GM21515 (cell line): ENCODE measurements around the gene OR10H1.
"Not testable (repeated sequence)": the region's sequence is repeated elsewhere in the genome, so short reads cannot be mapped to it uniquely, and the experiment has no call there.

ENCODE experiments used
- ATAC-seq: cut with Tn5 transposase; IDR thresholded peaks from one replicate; pipeline ENCODE4 v1.9.1; 2021; ENCODE audit not compliant: unreplicated experiment

OR10H1 gene

DNA sequence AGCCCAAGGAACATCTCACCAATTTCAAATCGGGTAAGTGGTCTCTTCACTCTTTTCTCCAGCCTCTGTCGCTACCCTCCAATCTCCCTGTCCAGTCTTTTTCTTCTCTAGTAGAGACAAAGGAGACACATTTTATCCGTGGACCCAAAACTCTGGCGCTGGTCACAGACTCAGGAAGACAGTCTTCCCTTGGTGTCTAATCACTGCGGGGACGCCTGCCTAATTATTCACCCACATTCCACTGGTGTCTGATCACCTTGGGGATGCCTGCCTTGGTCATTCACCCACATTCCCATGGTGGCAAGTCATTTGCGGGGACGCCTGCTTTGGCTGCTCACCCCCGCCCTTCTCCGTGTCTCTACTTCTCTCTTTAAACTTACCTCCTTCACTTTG lies 13.8 kb upstream of the OR10H1 start:
- no peak for ATAC-seq

DNA sequence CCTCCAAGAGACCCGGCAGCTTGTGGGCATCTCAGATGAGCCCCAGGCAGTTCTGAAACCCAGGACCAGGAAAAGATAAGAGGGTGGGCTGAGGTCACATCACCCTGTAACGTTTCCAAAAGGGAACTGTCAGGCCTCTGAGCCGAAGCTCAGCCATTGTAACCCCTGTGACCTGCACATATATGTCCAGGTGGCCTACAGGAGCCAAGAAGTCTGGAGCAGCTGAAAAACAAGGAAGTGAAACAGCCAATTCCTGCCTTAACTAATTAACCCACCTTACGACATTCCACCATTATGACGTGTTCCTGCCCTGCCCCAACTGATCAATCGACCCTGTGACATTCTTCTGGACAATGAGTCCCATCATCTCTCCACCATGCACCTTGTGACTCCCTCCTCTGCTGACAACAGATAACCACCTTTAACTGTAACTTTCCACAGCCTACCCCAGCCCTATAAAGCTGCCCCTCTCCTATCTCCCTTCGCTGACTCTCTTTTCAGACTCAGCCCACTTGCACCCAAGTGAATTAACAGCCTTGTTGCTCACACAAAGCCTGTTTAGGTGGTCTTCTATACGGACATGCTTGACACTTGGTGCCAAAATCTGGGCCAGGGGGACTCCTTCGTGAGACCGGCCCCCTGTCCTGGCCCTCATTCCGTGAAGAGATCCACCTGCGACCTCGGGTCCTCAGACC lies 13.3 kb upstream of the OR10H1 start:
- ATAC-seq, result not testable (repeated sequence)

DNA sequence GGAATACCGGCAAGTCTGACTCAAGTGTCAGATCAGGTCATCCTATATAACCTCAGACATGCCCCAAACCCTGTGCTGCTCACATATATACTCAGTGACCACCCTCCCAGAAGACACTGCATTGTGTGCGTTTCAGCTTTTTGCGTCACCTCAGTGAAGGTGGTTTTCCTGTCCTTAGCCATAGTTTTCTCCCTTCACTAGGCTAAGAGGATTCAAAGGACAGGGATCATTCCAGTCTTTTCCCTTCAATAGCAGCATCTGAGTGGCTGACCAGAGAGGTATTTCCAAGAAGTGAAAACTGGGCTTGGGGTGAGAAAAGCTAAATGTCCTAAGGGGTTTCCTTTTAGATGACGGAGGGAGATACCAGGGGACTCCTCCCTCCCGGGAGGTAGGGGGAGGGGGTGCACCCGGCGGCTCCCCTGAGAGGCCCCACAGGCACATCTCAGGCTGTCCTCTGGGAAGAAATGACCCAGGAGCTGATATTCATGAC lies 12.7 kb upstream of the OR10H1 start:
- ATAC-seq, result no peak

DNA sequence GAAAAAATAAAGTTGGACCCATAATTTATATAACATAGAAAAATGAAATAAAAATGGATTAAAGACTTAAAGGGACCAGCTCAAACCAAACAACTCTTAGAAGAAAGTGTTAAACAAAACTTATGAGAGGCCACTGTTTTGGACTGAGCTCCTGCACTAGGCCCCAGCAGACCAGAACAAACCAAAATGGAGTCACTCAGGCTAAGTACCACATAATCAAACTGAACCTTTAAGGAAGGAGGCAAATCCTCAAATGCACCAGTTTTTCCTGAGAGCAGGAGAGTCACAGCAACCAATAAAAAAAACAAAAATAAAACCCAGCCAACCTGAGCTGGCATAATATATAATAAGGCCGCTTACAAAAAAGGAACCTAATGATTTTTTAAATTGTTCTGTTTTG lies 10.3 kb upstream of the OR10H1 start:
- ATAC-seq, result no peak

DNA sequence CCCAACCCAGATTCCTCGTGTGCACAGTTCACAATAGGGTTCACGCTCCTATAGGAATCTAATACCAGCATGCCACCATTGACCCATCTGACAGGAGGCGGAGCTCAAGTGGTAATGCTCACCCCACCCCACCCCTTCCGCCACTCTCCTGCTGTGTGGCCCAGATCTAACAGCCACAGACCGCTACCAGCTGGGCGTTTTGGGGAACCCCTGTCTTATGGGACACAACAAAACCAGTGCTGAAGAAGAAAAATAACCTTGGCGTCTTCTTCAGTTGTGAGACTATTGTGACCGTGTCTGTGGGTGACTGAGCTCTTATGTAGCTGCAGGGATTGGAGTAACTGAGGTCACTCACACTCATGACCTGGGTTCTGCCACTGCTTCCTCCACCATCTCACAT lies 5.2 kb upstream of the OR10H1 start:
- no peak for ATAC-seq

DNA sequence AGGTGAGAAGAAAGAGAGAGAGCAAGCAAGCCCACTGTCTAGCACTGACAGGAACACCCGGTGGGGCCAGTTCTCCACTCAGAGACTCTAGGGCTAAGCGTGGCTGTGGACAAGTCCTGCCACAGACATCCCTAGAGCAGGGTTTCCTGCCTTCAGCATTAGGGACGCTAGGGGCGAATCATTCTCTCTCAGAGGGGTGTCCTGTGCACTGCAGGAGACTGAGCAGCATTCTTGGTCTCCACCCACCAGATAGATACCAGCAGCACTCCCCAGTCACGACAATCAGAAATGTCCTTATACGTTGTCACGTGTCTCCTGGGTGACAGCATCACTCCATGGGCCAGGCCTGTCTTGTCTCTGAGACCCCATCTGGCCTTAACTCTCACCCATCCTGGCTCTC lies 1.5 kb downstream of the OR10H1 start:
- no peak for ATAC-seq

DNA sequence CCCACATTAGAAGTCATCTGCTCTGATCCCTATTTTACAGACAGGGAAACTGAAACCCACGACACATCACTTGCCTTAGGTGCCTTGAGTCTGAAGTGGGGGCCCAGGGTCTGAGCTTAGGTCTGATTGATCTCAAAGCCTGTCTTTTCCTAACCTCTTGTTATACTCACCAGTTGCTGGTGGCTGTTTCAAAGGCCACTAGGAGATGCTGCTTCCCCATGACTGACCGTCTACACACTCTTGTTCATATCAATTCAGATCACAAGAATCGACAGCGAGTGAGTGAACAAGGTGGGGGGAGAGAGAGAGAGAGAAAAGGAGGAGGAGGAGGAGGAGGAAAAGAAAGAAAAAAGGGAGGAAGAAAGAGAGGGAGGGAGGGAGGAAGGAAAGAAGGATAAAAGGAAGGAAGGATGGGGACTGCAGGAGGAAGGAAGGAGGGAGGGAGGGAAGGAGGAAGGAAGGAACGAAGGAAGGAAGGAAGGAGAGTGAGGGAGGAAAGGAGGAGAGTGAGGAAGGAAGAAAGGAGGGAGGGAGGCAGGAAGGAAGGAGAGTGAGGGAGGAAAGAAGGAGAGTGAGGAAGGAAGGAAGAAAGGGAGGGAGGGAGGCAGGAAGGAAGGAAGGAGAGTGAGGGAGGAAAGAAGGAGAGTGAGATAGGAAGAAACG lies 3.3 kb downstream of the OR10H1 start:
- ATAC-seq, result no peak

DNA sequence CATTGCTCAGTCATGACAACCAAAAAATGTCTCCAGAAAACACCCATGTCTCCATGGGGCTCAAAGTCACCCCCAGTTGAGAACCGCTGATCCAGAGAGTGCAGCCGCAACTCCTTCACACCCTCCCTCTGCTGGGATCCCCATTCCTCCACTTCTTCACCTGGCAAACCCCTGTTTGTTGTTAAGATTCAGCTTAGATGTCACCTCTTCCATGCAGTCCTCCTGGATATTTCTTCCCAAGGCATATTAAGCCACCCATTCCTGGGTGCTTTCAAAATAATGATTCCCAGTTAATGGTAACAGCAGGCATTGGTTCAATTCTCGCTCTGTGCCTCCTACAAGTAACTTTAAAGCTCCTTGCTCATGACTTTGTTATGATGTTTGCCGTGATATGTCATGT lies 4.0 kb downstream of the OR10H1 start:
- ATAC-seq, result no peak

DNA sequence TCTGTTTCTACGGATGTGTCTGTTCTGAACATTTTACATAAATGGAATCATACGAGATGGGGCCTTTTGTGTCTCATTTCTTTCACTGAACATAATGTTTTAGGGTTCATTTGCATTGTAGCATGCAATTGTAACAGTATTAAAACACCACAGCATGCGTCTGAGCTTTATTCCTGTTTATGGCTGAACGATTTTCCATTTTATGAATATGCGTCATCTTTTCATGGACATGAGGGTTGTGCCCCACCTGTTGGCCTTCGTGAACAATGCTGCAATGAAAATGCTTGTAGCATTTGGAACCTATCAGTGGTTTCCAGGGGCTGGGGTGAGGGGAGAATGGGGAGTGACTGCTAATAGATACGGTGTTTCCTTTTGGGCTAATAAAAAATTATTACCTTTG lies 5.1 kb downstream of the OR10H1 start:
- no peak for ATAC-seq

DNA sequence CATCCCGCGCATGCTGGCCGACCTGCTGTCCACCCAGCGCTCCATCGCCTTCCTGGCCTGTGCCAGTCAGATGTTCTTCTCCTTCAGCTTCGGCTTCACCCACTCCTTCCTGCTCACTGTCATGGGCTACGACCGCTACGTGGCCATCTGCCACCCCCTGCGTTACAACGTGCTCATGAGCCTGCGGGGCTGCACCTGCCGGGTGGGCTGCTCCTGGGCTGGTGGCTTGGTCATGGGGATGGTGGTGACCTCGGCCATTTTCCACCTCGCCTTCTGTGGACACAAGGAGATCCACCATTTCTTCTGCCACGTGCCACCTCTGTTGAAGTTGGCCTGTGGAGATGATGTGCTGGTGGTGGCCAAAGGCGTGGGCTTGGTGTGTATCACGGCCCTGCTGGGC lies 21.2 kb downstream of the OR10H1 start:
- not testable (repeated sequence) for ATAC-seq

DNA sequence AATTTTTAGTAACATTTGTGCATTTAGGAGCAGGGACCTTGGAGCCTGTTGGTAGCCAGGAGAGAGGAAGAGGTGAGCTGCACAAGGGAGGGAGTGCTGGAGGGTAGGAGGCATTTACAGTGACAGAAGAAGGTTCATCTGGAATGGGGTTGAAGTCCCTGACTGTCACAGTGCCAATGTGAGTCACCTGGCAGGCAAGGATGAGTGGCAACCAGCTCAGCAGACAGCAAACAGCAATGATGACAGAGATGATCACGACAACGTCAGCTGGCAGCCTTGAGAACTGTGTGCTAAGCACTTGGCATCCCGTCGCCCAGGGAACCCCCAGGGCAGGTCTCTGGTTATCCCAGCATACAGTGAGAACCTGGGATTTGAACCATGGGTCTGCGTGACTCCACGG lies 25.4 kb downstream of the OR10H1 start:
- ATAC-seq, result no peak

DNA sequence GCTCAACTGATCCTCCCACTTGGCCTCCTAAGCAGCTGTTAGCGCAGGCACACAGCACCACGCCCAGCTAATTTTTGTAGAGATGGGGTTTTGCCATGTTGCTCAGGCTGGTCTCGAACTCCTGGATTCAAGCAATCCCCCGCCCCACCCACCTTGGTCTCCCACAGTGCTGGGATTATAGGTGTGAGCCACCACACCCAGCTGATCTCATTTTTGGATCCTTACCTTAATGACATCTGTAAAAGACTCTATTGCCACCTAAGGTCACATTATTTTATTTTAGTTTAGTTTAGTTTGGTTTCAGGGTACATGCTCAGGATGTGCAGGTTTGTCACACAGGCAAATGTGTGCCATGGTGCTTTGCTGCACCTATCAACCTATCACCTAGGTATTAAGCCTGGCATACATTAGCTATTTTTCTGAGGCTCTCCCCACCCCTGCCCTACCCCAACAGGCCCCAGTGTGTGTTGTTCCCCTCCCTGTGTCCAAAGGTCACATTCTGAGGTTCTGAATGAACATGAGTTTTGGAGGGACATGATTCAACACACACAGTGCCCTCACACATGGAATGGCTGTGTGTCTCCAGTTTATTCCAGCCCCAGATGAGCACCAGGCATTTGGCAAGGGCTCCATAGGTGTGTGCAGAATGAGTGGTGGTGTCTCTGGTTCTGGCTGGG lies 26.7 kb downstream of the OR10H1 start:
- no peak for ATAC-seq

DNA sequence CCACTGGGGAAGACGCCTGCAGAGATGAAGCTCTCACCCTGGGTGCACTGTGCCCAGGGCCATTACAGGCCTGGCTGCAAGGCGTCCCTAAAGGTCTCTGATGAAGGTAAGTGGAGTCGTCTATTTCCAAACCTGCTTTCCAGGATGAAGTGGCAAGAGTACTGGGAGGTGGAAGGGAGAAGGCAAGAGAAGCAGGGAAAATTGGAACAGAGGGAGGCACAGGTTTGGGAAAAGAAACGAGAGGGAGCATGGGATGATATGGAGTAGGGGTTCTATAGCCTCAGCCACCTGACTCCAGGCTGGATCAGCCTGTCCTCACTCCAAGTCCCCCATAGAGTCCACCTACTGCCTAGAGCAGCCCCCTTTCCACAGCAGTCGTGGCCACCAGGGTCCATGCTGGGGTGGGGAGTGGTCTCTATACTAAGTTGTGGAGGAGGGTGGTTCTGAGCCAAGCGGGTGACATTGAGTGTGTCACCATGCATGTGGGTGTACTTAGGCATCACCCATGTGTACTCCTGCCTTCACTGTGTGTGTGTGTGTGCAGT lies 27.8 kb downstream of the OR10H1 start, which contains the start of gene OR10H5:
Gene OR10H5 (plus strand): TSS at position 51 of the 545 bp plus-strand sequence. CDS start 6,388 bp downstream, outside the sequence.
- no peak for ATAC-seq

DNA sequence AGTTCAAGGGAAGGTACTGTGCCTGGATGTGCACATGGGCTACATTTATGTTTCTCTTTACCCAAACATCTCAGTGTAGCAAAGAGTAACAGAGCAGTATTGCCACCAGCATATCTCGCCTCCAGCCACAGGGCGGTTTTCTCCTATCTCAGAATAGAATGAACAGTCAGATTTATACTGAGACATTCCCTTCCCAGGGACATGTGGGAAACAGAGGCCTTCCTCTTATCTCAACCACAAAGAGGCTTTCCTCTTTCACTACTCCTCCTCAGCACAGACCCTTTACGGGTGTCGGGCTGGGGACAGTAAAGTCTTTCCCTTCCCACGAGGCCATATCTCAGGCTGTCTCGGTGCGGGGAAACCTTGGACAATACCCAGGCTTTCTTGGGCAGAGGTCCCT lies 32.6 kb downstream of the OR10H1 start:
- not testable (repeated sequence) for ATAC-seq

DNA sequence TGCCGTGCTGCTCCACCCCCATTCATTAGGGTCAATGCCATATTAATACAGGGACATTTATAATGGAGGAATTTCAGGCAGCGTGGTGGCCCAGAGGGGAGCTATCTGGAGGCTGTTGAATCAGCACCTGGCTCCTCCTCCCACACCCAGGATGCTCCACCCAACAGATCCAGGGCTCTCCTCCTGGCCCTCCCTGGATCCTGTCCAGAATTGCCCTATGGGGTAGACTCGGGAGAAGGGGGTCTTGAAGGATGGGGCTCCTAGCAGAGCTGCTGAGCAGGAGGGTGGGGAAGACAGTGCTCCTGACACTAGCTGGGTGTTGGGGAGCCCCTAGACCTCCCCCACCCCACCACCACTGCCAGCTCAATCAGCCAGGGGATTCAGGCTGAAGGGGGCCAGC lies 33.3 kb downstream of the OR10H1 start:
- no peak for ATAC-seq

DNA sequence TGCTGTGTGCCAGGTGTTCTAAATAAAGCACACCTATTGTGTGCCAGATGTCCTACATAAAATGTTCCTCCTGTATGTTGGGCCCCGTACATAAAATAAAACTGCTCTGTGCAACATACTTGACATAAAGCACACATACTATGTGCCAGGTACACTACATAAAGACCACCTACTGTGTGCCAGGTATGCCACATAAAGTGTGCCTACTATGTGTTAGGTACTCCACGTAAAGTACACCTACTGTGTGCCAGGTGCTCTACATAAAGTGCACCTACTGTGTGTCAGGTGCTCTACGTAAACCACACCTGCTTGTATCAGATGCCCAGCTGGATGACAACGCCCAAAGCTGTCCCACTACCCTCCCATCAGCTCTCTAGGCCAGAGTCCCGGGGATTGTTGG lies 33.8 kb downstream of the OR10H1 start:
- ATAC-seq, result no peak

DNA sequence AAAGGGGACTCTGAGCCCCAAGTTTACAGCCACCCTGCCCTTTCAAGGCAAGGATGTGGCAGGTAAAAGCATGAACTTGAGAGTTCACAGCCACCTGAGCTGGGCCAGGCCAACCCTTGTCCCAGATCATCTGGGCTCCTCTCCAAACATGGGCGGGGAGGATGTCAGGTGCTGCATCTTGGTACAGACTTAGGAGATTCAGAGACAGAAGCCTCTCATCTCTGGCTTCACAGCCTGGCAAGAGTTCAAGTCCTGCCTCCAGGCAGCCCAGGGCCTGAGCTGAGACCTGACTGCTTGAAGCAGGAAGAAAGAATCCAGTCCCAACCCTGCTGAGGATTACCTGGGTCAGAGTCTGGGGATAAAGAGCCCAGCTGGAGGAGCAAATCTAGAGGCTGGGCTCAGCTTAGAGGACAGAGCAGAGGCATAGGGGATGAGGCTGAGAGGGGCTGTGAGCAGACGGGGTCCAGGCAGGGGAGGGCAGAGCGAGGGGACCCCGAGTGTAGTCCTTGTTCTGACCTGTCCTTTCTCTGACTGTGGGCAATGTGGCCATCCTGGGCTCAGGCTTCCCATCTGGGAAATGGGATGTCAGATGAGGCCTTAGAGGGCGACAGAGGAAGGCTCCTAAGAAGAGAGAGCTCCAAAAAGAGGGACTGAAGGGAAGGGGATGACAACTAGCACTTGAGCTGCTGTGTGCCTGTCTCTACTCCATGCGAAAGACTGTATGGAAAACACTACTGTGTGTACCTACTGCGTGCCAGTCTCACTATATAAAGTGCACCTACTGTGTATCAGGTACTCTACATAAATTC lies 34.6 kb downstream of the OR10H1 start:
- ATAC-seq, result no peak

DNA sequence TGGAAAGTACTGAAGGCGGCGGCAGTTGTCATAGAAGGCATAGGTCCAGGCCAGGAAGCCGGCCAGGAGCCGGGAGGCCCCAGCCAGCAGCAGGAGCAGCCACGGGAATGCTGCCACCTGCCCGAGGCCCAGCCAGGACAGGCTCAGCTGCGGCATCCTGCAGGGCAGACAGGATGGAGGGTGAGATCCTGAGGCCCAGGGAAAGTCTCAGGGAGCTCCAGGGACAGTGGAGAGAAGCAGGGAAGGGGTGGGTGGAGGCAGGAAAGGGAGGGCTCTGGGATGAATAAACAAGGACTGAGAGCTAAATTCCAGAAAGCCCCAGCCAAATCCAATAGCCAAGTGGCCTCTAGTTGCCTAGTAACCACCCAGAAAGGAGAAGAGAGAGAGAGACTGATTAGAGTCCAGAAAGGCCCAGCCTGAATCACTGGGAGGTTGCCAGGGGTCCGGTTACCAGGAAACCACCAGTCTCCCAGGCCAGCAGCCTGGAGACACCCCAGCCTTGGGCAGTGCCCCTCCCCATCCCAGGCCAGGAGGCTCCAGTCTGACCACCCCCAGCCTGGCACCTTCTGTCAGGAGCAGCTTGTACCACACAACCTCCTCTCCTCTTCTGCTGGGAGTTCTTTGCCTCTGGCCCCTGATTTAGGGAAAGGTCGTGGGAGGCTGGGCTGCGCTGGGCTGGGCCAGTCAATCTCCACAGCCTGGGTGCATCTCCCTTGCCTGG lies 35.5 kb downstream of the OR10H1 start:
- no peak for ATAC-seq

DNA sequence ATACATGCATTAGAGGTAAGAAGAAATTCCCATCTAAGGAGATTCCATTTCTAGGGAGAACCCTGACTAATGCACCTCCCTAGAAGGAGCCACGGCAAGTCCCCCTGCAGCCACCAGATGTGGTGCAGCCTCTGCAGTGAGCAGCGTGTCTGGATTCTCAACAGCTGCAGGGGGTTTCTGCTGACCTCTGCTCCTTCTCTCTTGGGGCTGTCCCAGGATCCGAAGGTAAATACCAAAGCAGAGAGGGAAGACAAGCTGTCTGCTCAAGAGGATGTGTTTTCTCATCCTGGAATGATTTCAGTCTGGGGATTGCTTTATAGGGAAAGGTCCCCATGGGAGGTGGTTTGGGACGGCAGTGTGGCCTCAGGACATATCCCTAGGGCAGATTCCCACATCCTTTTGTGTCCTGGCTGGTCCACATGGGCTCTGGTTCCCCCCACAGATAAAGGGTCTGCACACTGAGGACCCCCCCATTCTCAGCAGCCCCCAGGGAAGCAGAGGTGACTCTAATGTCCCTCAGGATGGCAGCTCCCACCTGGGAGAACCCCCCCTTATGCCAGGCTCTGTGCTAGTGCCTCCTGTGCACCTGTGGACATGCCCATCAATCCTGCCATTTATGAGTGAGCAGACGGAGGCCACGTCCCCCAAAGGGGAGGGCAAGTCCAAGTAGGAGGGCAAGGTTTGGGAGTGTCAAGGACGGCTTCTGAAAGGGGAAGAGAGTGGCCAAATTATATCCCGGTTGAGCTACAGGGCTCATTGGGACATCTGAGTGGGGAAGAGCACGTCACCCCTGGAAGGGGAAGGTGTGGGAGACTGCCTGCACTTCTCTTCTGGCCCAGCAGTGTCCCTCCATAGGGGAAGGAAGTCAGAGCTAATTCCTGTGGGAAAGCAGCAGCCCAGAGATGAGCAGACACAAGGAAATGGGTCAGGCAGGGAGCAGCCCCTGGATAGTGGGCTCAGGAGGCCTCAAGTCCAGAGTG lies 38.2 kb downstream of the OR10H1 start:
- no peak for ATAC-seq
